Activated naive CD8-positive, alpha-beta T cell treated with anti-CD3 and anti-CD28 coated beads, Interleukin-2, amount 50 U/mL, for 24 hours (primary cell): ENCODE results near the gene ZDHHC12.
A peak's percentile ranks its signal among the peaks of the same experiment; 100 is the strongest.

Experiments used
- ATAC-seq: fragments of 150-1000 bp; cut with Tn5 transposase; one replicate; pipeline ENCODE4 v1.10.0; 2021
- DNase-seq: peaks from one replicate; pipeline ENCODE4 v3.0.0; 2021
- H3K27ac Mint-ChIP-seq: one replicate; pipeline ENCODE4 v1.8.0; 2021; ENCODE audit warnings: mild to moderate bottlenecking, mixed read lengths
- H3K27me3 Mint-ChIP-seq: one replicate; pipeline ENCODE4 v1.8.0; 2021; ENCODE audit warnings: mixed read lengths
- H3K36me3 Mint-ChIP-seq: one replicate; pipeline ENCODE4 v1.8.0; 2021; ENCODE audit warnings: low read depth, mixed read lengths
- H3K4me1 Mint-ChIP-seq: one replicate; pipeline ENCODE4 v1.8.0; 2021; ENCODE audit warnings: mixed read lengths
- H3K4me3 Mint-ChIP-seq: one replicate; pipeline ENCODE4 v1.8.0; 2021; ENCODE audit warnings: mild to moderate bottlenecking, moderate library complexity, mixed read lengths
- H3K9me3 Mint-ChIP-seq: one replicate; pipeline ENCODE4 v1.8.0; 2021; ENCODE audit warnings: mixed read lengths

Gene ZDHHC12, protein sequence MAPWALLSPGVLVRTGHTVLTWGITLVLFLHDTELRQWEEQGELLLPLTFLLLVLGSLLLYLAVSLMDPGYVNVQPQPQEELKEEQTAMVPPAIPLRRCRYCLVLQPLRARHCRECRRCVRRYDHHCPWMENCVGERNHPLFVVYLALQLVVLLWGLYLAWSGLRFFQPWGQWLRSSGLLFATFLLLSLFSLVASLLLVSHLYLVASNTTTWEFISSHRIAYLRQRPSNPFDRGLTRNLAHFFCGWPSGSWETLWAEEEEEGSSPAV

DNA sequence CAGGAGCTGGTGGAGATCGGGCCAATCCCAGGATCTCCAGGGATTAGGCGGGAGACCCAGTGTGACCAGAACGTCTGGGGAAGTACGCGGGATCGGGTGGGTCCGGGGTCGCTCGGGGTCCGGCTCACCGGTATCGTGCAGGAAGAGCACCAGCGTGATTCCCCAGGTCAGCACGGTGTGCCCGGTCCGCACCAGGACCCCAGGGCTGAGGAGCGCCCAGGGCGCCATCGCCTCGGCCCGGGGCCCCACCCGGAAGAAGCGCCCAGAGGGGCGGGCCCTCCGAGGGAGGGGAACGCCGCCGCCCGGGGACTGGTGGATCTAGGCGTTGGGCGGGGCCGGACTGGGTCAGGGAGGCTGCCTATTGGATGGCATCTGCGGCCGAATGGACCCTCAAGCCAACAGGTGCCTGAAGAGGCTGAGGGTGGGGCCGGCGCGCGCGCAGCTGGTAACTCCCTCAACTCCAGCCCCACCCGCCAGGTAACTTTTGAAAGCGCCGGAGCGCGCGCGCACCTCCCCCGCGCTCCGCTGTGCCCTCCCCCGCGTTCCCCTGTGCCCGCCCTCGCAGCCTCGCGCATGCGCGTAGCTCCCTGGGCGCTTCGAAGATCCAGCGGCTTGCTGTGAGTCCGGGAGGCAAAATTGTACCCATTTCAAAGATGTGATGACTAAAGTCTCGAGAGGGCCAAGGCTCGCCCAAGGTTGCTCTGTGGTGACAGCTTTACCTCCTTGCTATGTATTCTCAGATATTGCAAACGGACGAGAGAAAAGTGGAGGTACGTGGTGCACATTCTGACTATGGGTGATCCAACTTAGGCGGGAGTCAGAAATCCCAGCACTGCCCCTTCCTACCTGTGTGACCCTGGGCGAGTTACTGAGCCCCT, at the start of gene ZDHHC12:
ZDHHC12 (minus strand) TSS at position 262 of the 878 bp plus-strand sequence; CDS start at position 228, 34 bp downstream.
- peak within 1 kb of the TSS; percentile 90 for H3K27ac Mint-ChIP-seq
- H3K4me3 Mint-ChIP-seq: peak within 1 kb of the TSS; percentile 90
- H3K27me3 Mint-ChIP-seq: no peaks in the 10 kb centered on the region
- H3K9me3 Mint-ChIP-seq: no peaks in the 10 kb centered on the region
- no peaks in the 10 kb centered on the region for H3K36me3 Mint-ChIP-seq
- ATAC-seq: peak; percentile 98
- peak; percentile 99 for DNase-seq
- peaks cover 44% of the 10 kb centered on the region for H3K4me1 Mint-ChIP-seq

DNA sequence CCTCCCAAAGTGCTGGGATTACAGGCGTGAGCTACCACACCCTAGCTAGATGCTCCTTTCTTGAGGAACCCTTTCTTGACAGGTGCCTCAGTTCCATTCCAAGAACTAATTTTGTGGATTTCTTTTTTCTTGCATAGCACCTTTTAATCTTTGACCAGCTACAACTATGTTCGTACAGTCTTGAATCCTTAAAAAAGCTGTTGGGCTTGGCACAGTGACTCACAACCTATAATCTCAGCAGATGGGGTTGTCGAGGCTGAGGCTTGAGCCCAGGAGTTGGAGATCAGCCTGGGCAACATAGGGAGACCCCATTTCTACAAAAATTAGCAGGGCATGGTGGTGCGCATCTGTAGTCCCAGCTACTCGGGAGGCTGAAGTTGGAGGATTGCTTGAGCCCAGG, 49.1 kb upstream of the ZDHHC12 start:
- peaks cover 15% of the 10 kb centered on the region for H3K4me1 Mint-ChIP-seq
- no peak overlapping the region for H3K27ac Mint-ChIP-seq
- H3K4me3 Mint-ChIP-seq: no peak overlapping the region
- DNase-seq (no peak), ATAC-seq (no peak)
- H3K36me3 Mint-ChIP-seq: peaks cover 3% of the 10 kb centered on the region
- no peaks in the 10 kb centered on the region for H3K27me3 Mint-ChIP-seq
- H3K9me3 Mint-ChIP-seq: peaks cover 4% of the 10 kb centered on the region

DNA sequence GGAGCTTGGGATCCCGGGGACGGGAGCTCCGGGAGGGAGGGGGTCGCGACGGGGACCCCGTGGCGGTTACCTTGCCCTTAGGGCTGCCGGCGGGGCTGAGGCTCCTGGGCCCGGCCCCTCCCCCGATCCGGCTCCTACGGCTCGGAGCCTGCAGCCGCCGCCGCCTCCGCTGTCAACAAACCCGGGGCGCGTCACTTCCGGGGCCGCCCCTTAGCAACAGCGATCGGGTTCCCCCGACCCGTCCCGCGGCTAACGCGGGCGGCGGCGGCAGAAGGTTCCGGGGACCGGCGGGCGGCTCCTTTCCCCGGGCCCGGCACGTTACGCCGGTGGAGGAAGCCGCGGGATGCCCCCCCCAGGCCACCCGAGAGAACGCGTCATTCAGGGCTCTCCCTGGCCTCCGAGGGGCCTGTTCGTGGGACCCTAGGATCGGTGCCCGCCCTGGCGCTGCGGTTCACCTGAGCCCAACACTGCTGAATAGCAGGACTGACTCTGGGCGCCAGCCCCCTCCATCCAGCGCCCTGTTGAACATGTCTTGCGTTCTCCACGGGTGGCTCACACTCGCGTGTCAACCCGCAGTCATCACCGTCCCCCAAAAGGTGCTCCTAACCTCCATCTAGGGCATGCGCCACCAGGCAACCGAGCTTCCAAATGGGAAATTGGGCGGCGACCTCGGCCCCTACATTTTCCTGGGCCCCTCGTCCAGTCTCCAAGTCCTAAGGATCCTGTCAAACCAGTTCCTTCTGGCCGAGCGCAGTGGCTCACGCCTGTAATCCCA, 48.0 kb upstream of the ZDHHC12 start, which contains the start of gene ZER1:
ZER1 (minus strand) TSS at position 183 of the 775 bp plus-strand sequence. CDS start 16,362 bp downstream, outside the sequence.
- Mint-ChIP-seq H3K4me3 (peak within 1 kb of the TSS; percentile 87), H3K36me3 (peaks cover 7% of the 10 kb centered on the region), H3K9me3 (peaks cover 4% of the 10 kb centered on the region), H3K27ac (peak within 1 kb of the TSS; percentile 64), H3K27me3 (no peaks in the 10 kb centered on the region), H3K4me1 (peaks cover 15% of the 10 kb centered on the region)
- DNase-seq (peak; percentile 97), ATAC-seq (peak; percentile 94)

DNA sequence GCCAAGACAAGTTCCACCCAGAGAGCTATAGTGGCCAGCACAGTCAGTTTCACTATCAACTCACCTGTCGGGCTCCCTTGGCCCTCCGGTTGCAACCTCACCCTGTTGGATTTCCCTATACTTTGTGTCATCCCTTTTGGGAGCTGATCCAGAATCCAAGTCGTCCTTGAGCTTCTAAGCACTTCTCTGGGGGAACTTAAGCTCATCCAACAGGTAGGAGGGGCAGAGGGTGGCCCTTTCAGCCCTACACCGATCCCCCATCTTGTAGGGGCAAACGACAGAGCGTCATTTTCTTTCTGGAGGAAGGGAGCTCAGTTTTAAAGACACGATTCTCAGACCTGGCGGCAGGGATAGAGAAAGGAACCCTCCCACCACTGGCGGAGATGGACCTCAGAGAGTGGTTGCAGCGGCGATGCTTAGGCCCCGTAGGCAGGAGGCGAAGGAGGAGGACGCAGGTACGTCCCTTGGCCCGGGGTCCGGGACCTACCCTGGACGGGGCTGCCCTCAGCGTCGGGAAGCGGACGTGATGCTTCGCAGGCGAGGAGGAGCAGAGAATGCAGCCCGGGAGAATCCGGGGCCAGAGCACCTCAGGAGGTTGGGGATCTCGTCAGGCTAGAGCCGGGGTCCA, 47.3 kb upstream of the ZDHHC12 start:
- peak overlapping the region; percentile 64 for H3K27ac Mint-ChIP-seq
- DNase-seq (peak; percentile 26), ATAC-seq (peak; percentile 20)
- peaks cover 7% of the 10 kb centered on the region for H3K36me3 Mint-ChIP-seq
- H3K9me3 Mint-ChIP-seq: peaks cover 4% of the 10 kb centered on the region
- no peaks in the 10 kb centered on the region for H3K27me3 Mint-ChIP-seq
- H3K4me1 Mint-ChIP-seq: peaks cover 15% of the 10 kb centered on the region
- peak overlapping the region; percentile 87 for H3K4me3 Mint-ChIP-seq

DNA sequence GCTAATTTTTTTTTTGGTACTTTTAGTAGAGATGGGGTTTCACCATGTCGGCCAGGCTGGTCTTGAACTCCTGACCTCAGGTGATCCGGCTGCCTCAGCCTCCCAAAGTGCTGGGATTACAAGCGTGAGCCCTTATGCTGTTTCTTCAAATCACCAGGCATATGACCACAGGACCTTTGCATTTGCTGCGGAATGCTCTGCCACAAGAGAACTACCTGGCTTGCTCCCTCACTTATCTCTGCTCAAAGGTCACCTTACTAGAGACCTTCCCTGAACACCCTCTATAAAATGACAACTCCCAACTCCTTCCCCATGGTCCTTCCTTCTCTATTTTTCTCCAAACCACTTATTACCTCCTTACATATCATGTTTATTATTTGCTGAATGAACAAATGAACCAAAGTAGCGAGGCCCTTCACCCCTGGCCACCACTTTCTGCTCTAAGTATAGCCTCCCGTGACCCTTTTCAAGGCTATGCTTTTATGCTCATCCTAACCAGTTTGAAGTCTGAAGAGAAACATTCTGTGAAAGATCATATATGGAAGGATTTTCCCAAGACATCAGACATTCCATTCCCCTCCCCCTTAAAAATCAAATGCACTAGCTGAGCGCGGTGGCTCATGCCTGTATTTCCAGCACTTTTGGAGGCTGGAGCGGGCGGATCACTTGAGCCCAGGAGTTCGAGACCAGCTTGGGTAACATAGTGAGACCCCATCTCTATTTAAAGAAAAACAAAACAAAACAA, 46.5 kb upstream of the ZDHHC12 start:
- H3K36me3 Mint-ChIP-seq: peaks cover 7% of the 10 kb centered on the region
- H3K27me3 Mint-ChIP-seq: no peaks in the 10 kb centered on the region
- peak overlapping the region; percentile 23 for H3K27ac Mint-ChIP-seq
- peak overlapping the region; percentile 87 for H3K4me3 Mint-ChIP-seq
- H3K9me3 Mint-ChIP-seq: peaks cover 4% of the 10 kb centered on the region
- ATAC-seq (no peak), DNase-seq (no peak)
- H3K4me1 Mint-ChIP-seq: peaks cover 15% of the 10 kb centered on the region

DNA sequence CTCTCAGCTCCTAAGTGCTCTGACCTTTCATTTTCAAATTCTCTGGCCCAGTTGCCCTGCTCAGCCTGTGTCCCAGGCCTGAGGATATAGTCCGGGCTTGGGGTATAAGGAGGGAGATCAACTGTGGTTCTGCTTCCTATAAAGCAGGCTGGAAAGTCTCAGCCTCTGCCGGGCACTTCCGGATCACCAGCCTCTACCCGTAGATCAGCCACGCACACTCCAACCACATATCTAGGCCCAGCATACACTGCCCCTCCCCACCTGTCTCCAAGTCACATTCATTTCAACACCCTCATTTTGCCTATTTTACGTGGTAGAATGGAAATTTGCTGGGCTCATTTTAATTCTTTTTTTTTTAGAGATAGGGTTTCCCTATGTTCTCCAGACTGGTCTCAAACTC, 44.7 kb upstream of the ZDHHC12 start:
- ATAC-seq: no peak
- H3K36me3 Mint-ChIP-seq: peaks cover 3% of the 10 kb centered on the region
- no peak for DNase-seq
- no peak overlapping the region for H3K4me3 Mint-ChIP-seq
- H3K9me3 Mint-ChIP-seq: no peaks in the 10 kb centered on the region
- no peak overlapping the region for H3K27ac Mint-ChIP-seq
- peaks cover 15% of the 10 kb centered on the region for H3K4me1 Mint-ChIP-seq
- no peaks in the 10 kb centered on the region for H3K27me3 Mint-ChIP-seq

DNA sequence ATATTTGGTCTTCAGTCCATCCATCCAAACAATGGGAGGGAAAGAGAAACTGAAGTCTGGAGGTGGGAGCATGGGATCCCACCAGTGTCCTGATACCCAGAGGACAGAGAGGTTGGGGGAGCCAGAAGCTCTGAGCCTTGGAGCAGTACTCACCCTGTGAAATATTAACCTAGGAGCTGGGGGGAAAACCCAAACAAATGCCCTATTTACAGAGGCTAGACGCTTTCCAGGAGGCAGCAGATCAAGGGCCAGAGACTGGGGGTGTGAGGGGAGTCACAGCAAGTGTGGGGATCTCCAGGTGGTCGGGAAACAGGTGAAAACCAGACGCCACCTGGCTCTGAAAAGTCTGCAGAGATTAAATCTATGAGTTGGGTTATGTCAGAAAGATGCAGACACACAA, 41.6 kb upstream of the ZDHHC12 start:
- Mint-ChIP-seq H3K27me3 (no peaks in the 10 kb centered on the region), H3K36me3 (peaks cover 3% of the 10 kb centered on the region), H3K4me3 (no peak overlapping the region), H3K27ac (no peak overlapping the region), H3K4me1 (peaks cover 7% of the 10 kb centered on the region), H3K9me3 (no peaks in the 10 kb centered on the region)
- DNase-seq (no peak), ATAC-seq (no peak)

DNA sequence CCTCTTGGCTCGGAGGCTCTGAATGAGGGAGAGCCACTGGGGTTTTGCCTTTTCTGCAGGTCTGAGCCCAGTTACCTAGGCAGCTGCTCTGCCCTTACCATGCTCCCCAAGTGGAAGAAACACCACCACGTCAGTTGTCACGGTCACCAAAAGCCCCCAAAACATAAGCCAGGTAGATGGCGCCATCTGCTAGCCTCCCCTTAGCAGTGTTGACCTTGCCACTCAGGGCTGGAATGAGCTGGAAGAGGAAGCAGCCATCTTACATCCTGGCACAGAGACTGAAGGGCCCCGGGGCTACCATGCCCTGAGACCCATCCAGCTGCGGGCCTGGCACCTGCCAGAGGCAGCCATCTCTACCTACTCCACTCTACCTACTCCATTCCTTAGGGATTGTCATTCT, 40.4 kb upstream of the ZDHHC12 start:
- no peak for DNase-seq
- peak overlapping the region; percentile 30 for H3K27ac Mint-ChIP-seq
- no peak overlapping the region for H3K4me3 Mint-ChIP-seq

DNA sequence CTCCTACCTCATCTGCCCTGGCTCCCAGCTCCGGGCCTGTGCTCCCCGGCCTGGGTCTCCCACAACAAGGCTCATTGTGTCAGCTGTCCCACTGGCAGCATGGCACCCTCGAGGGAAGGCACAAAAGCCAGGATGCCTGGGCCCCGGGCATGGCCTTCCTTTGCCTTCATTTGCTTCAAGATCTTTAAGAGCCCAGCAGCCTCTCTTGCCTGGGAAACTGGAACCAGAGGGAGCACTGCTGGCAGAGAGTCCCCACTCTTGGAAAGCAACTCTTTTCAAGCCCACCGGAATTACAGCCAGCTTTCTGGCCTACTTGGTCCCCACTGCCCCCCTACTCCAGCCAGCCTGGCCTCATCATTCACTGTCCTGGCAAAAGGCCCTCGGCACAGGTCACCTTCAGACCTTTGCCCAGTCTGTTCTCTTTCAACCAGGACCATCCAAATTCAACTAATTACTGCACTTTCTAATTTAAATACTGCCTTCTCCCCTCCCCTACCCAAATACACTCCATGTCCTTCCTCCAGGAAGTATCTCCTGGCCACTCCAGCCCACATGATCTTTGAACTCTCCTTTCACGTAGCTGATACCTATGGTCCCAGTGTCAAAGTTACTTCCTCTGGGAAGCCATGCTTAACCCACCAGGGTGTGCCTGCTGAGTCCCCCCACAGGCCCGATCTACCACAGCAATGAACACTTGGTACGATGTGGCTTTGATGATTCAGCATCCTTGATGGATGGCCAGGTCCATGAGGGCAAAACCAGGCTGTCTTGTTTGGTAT, 38.9 kb upstream of the ZDHHC12 start:
- H3K4me3 Mint-ChIP-seq: no peak overlapping the region
- no peaks in the 10 kb centered on the region for H3K9me3 Mint-ChIP-seq
- no peak overlapping the region for H3K27ac Mint-ChIP-seq
- no peak for DNase-seq
- ATAC-seq: no peak
- no peaks in the 10 kb centered on the region for H3K4me1 Mint-ChIP-seq
- H3K36me3 Mint-ChIP-seq: peaks cover 3% of the 10 kb centered on the region
- no peaks in the 10 kb centered on the region for H3K27me3 Mint-ChIP-seq

More for the DNA sequence above, 40.4 kb upstream of the ZDHHC12 start:
- Mint-ChIP-seq H3K9me3 (no peaks in the 10 kb centered on the region), H3K4me1 (no peaks in the 10 kb centered on the region), H3K36me3 (peaks cover 3% of the 10 kb centered on the region), H3K27me3 (no peaks in the 10 kb centered on the region)
- ATAC-seq: peak; percentile 40

DNA sequence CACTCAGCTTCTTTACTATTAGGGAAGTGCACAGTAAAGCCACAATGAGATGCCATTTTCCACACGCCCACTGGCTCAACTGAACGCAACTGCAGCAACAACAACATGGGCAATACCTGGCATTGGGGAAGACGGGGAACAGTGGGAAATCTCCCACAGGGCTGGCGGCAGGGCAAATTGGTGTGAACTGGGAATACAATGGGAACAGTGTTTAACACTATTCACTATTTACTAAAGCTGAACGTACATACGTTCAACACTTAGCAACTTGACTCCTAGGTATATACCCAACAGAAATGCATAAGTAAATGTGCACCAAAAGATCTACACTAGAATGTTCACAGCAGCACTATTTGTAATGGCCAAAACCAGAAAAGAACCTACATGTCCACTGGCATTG, 33.7 kb upstream of the ZDHHC12 start:
- H3K4me1 Mint-ChIP-seq: no peaks in the 10 kb centered on the region
- H3K4me3 Mint-ChIP-seq: no peak overlapping the region
- H3K27me3 Mint-ChIP-seq: no peaks in the 10 kb centered on the region
- no peaks in the 10 kb centered on the region for H3K9me3 Mint-ChIP-seq
- DNase-seq: no peak
- ATAC-seq: no peak
- H3K27ac Mint-ChIP-seq: no peak overlapping the region
- no peaks in the 10 kb centered on the region for H3K36me3 Mint-ChIP-seq

DNA sequence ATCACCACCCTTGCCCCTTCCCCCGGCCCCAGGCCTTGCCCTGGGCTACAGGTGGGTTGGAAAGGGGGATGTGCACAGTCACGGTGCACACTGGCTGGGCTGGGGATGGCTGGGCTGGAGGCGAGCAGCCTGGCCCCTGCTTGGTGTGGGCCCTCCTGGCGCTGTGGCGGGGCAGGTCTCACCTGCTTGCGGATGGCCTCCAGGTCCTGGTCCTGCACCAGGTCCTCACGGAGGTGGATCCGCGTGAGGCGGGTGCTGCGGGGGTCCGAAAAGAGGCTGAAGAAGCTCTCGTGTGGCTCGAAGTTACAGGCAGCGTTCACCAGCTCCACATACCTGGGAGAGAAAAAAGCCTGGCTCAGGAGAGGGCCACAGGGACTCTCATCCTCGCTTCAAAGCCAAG, 29.7 kb upstream of the ZDHHC12 start:
- ATAC-seq (no peak), DNase-seq (no peak)
- Mint-ChIP-seq H3K27me3 (no peaks in the 10 kb centered on the region), H3K9me3 (no peaks in the 10 kb centered on the region), H3K4me1 (no peaks in the 10 kb centered on the region), H3K36me3 (no peaks in the 10 kb centered on the region), H3K27ac (no peak overlapping the region), H3K4me3 (no peak overlapping the region)

DNA sequence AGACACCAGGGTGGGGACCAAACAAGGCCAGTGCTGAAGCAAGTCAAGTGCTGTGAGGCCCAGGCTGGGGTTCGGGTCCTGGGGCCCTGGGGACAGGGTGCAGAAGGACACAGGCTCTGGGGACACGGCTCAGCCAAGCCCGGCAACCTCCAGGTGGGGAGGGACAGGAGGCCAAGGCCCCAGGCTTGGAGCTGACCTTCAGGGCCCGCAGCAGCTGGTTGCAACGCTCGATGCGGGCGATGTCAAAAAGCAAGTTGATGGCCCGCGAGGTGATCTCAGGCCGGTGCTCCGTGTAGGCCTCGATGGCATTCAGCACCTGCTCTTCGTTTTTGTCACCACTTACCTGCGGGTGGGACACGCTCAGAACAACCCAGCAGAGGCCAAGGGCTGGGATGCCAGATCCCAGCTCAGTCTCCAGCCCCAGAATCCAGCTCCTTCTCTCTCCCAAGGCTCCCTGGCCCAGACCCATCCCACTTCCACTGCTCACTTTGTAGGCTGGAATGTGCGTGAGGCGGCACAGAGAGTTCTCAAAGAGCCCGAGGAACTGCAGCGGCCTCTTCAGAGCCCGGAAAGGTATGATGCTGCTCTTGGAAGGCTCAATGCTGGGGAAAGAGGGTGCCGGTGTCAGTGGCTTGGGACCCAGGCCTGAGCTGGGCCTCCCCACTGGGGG, 27.1 kb upstream of the ZDHHC12 start:
- Mint-ChIP-seq H3K27me3 (no peaks in the 10 kb centered on the region), H3K9me3 (no peaks in the 10 kb centered on the region), H3K4me1 (no peaks in the 10 kb centered on the region), H3K27ac (no peak overlapping the region), H3K4me3 (no peak overlapping the region), H3K36me3 (no peaks in the 10 kb centered on the region)
- DNase-seq: no peak
- ATAC-seq: no peak

DNA sequence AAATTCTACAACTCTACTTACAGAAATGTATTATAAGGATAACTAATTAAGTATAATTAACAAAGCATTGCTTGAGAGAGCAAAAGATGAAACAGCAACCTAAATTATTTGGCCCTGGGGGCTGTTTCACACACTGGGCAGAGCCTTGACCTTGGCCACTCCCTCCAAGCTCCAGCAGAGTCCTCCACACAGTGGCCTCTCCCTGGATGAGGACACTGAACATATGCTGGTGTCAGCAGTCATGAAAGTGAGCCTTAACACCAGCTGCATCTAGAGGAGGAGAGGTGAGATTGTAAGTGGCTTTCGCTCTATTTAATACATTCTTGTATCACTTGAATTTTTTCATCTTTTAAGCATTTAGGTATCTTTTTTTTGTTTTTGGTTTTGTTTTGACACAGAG, 23.3 kb upstream of the ZDHHC12 start:
- H3K27me3 Mint-ChIP-seq: no peaks in the 10 kb centered on the region
- no peak overlapping the region for H3K27ac Mint-ChIP-seq
- ATAC-seq (no peak), DNase-seq (no peak)
- no peaks in the 10 kb centered on the region for H3K4me1 Mint-ChIP-seq
- H3K9me3 Mint-ChIP-seq: no peaks in the 10 kb centered on the region
- no peaks in the 10 kb centered on the region for H3K36me3 Mint-ChIP-seq
- H3K4me3 Mint-ChIP-seq: no peak overlapping the region
